Stimulated activated CD4-positive, alpha-beta T cell treated with anti-CD3 and anti-CD28 coated beads, Interleukin-2, amount 100 ng/mL, for 48 hours (primary cell): ENCODE measurements around the gene PALM3.
A peak's percentile ranks its signal among the peaks of the same experiment; 100 is the strongest.

Experiments used
- DNase-seq, 2 donors: peaks; one replicate each; pipeline ENCODE4 v3.0.0-alpha.2; 2020

Gene PALM3

GRCh38 chr19:14089662-14090508 is 28.0 kb upstream of the PALM3 start:
- DNase-seq, result peak; percentile 38 to 53

DNA sequence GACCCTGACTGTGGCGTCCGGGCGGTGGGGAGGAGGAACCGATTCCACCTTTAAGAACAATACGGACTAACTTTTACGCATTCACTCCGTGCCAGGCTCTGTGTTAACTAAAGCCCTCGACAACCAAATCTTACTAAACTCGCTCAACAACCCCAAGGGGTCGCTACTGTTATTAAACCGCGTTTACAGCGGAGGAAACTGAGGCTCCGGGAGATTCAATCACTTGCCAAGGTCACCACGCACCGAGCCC is 27.5 kb upstream of the PALM3 start:
- DNase-seq, result peak in 1 of 2 donors; percentile 7

GRCh38 chr19:14088634-14089411 is 26.9 kb upstream of the PALM3 start:
- no peak for DNase-seq

GRCh38 chr19:14086098-14086497 is 24.2 kb upstream of the PALM3 start:
- DNase-seq, result no peak

GRCh38 chr19:14085309-14085995 is 23.6 kb upstream of the PALM3 start, which contains the start of gene C19orf67:
TSS of gene C19orf67 (minus strand) at chr19:14085783. CDS start at chr19:14085627, 156 bp downstream.
- DNase-seq, result no peak

- DNase-seq, result no peak
These were observed 20.7 kb upstream of the PALM3 start for GRCh38 chr19:14082675-14082960.

GRCh38 chr19:14081797-14082674 is 20.2 kb upstream of the PALM3 start:
- no peak for DNase-seq

DNA sequence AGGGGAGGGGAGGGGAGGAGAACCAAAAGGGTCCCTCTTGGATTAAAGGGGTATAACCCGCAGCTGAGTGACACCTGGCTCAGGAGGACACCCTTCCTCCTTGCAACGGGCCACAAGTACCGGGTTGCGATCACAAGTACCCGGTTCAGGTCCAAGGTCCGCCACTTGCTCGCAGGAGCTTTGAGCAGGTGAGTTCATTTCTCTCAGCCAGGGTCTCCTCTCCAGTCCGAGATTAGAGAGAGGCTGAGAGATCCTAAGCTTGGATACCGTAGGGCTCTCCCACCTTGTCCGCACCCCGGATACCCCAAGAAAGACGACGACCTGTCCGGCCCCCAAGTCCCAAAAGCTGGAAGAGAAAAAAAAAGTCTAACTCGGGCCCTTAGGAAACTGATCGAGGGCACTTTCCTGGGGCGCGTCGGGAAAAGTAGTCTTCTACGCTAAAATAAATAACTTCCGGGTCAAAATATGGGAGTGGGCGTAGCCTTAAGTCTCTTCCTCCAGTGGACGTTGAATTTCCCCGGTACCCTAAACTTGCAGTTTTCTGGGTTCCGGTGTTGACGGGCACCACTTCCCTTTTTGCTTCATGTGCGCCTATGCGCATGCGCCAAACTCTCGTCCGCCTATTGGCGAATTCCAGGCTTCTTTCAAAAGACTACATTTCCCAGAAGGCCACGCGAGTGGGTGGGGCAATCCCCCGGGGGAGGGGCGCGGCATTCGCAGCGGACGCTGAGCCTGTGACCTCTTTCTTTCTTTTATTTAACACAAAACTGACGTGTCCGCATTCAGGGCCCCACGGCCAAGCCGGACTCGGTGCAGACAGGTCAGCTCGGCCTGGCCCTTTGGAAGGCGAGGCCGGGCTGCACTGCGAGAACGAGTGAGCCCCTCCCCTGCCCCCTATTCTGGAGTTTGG is 19.3 kb upstream of the PALM3 start:
- peak; percentile 98 to 99 for DNase-seq

DNA sequence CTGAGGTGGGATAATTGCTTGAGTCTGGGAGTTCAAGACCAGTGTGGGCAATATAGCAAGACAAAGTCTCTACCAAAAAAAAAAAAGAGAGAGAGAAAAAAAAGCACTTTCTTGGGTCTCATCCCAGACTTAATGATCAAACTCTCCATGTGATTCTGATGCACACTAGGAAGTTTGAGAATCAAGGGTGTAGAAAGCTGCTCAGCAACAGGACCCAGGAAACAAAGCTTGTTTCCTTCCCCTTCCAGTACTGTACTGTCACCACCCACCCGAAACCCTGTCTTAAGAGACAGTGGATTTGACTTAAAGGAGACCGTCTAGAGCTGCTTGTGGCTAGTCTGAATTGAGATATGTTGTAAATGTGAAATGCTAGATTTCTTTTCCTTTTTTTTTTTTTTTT is 16.5 kb upstream of the PALM3 start:
- no peak for DNase-seq

DNA sequence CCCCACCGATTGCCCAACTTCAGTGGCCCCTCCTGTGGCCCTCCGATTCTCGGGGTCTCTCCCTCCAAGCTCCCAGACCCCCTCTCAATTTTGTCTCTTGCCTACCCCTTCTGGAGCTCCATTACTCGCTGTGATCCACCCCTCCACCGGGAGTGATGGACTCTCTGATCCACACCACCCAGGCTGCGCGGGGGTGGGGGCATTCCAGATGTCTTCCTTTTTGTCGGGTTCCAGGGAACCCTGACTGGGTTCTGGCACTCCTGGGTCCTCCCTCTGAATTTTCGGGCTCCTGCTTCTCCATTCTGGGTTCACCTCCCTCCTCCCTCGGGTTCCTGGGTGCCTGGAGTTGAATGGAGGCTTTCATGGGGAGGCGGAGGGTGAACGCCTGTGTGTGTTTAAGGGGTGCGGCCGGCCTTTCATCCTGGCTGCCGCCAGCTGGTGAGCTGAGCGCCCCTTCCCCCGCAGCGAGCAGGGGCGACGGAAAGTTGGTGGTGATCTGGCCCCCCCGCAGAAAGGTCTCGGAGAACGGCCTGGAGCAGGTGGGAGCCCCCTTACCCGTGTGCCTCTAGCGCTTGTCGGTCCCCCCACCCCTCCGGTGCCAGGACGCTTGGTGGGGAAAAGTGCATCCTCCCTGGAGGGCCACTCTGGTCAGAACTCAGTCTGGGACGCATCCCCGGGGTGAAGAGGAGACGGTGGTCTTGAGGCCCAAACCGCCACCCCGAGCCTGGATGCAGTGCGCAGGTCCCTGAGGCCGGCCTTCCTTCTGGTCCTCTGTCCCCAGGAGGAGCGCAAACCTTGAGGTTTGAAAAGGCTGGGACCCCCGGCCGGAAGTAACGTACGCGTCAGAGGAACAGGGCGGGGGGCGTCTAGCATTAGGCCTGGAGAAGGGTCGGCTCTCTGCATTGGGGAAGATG is 12.3 kb upstream of the PALM3 start:
- DNase-seq, result peak; percentile 32 to 34

DNA sequence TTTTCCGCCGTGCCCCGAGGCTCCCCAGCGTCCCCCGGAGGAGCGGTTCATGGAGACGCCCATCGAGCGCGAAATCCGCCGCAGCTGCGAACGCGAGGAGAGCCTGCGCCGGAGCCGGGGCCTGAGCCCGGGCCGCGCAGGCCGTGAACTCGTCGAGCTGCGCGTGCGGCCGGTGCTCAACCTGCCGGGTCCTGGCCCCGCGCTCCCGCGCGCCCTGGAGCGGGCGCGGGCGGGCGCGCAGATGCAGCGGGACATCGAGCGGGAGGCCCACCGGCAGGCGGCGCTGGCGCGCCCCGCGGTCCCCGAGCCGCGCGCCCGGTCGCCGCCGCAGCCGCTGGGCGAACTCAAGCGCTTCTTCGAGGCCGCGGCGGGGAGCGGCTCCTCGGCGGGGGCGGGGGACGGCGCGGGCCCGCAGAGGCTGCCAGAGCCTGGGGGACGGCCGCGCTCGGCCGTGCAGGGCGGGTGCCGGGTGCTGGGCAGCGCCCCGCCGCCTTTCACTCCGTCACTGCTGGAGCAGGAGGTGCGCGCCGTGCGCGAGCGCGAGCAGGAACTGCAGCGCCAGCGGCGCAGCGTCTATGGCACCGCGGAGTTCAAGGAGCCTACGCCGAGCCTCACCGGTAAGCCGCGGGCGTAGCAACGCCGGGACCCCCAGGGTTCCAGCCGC is 11.5 kb upstream of the PALM3 start:
- peak; percentile 61 to 76 for DNase-seq

GRCh38 chr19:14072535-14073260 is 10.8 kb upstream of the PALM3 start, which contains the start of gene MISP3:
TSS of gene MISP3 (plus strand) at chr19:14072786. CDS start at chr19:14073310, 524 bp downstream.
- peak; percentile 32 to 41 for DNase-seq

GRCh38 chr19:14070268-14071050 is 8.6 kb upstream of the PALM3 start:
- no peak for DNase-seq

DNA sequence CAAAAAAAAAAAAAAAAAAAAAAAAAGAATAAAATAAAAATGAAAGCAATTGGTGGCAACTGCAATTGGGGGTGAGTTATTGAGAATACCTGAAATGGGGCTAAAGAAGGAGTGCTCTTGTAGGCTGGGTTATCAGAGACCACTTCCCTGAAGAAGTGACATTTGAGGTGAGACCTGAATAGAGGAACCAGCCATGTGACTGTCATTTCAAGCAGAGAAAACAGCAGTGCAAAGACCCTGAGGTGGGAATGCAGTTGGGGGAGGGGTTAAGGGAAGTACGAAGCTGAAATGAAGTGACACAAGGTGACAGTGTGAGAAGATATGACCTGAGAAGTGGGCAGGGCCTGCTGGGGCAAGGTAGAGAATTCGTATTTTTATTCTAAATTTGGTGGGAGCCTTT is 4.3 kb upstream of the PALM3 start:
- no peak for DNase-seq

DNA sequence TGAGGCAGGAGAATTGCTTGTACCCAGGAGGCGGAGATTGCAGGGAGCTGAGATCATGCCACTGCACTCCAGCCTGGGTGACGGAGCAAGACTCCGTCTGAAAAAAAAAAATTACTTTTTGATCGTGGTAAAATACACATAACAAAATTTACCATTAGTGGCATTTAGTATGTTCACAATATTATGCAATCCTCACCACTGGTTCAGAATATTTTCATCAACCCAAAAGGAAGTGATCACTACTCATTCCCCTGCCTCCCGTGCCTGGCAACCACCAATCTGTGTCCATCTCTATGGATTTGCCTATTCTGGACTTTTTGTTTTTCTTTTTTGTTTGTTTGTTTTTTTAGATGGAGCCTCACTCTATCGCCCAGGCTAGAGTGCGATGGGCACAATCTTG is 1.2 kb upstream of the PALM3 start:
- no peak for DNase-seq

DNA sequence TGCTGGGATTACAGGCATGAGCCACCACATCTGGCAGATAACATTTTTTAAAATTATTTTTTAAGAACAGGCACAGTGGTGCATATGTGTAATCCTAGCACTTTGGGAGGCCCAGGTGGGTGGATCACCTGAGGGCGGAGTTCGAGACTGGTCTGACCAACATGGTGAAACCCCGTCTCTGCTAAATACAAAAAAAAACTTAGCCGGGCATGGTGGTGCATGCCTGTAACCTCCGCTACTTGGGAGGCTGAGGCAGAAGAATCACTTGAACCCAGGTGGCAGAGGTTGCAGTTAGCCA is 631 bp upstream of the PALM3 start:
- DNase-seq, result no peak

- DNase-seq, result no peak
These were observed 661 bp downstream of the PALM3 start for GRCh38 chr19:14061081-14061749.

DNA sequence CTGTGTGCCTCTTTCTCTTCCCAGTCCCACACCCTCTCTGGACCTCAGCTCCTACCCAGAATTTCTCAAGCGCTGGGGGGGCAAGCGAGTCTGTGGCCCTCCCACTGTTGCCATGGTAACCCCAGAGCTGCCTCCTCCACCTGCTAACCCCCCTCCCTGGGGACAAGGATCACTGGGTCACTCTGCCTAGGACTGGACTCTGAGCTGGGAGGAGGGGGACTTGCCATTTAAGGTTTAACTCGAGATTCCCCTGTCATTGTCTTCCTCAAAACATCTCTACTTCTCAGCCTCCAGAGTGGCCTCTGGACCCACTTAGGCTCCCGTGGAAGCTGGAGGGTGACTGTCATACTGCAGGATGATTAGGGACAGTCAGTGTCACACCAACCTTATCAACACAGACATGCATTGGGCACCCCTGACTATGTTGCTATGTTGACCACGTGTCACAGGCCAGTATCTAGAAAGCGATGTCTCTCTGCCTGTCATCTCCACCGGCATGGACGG is 2.2 kb downstream of the PALM3 start:
- DNase-seq, result no peak
